Measurements from ENCODE around the gene PYDC1. TPM values are rescaled to one million over a fixed set of nuclear protein-coding genes. Genes with fewer than 3 reads are reported as not detected.

Gene PYDC1
- total and polyA plus RNA-seq, 2 experiments from 2014 or later = 1.8 TPM; not detected in 1

- no peak overlapping the region for H3K4me3 Mint-ChIP-seq
- no peaks in the 10 kb centered on the region for H3K36me3 ChIP-seq (ENCODE audit: insufficient read depth)
- H4K20me1 ChIP-seq (replicated peaks; ENCODE audit: insufficient read depth) = no peaks in the 10 kb centered on the region
- H3K4me1 Mint-ChIP-seq = peaks cover 3% of the 10 kb centered on the region; the same call in 1 of the 3 replicates
- peaks cover 15% of the 10 kb centered on the region for H3K27me3 Mint-ChIP-seq (ENCODE audit: insufficient read depth, low read depth, poor library complexity)
- no peaks in the 10 kb centered on the region for H3K9me2 ChIP-seq (ENCODE audit: insufficient read depth)
- H3K27me3 ChIP-seq (ENCODE audit: insufficient read depth) = no peaks in the 10 kb centered on the region
- DNase-seq (ENCODE audit: low spot score) (no peak), ATAC-seq (no peak)
- H3K4me3 ChIP-seq = no peak overlapping the region
- H3K79me2 ChIP-seq (replicated peaks; ENCODE audit: insufficient read depth) = no peaks in the 10 kb centered on the region
- peaks cover 14% of the 10 kb centered on the region for H3K36me3 Mint-ChIP-seq (ENCODE audit: low read depth)
- H3K4me2 ChIP-seq = no peak overlapping the region
- H3K27ac Mint-ChIP-seq = no peak overlapping the region
- no peak overlapping the region for H3K27ac ChIP-seq (ENCODE audit: low read depth)
- no peak overlapping the region for H2AFZ ChIP-seq
- H3K9me3 Mint-ChIP-seq = peaks cover 31% of the 10 kb centered on the region
- no peaks in the 10 kb centered on the region for H3F3A ChIP-seq (replicated peaks; ENCODE audit: low read depth)
- TF ChIP-seq REST (IDR thresholded peaks at IDR 0.05; ENCODE audit: unreplicated experiment) (no peak), CREB1 (CRISPR knock-in tag; IDR thresholded peaks at IDR 0.05; ENCODE audit: low read depth) (no peak), ZNF331 (CRISPR knock-in tag; IDR thresholded peaks at IDR 0.05; ENCODE audit: low read depth) (no peak), STAT1 (IDR thresholded peaks at IDR 0.05; ENCODE audit: unreplicated experiment) (no peak), NANOG (IDR thresholded peaks at IDR 0.05; ENCODE audit: borderline replicate concordance) (no peak), CTCF (conservative IDR thresholded peaks at IDR 0.05; ENCODE audit: low read depth in 2 of 2) (no peak)
- no peaks in the 10 kb centered on the region for H3K4me1 ChIP-seq (ENCODE audit: insufficient read depth)
Measured at GRCh38 chr16:31229501-31229900, 12.6 kb upstream of the PYDC1 start.

GRCh38 chr16:31228206-31228605 lies 11.3 kb upstream of the PYDC1 start:
- no peak overlapping the region for H3K27ac Mint-ChIP-seq
- no peaks in the 10 kb centered on the region for H3K36me3 ChIP-seq (ENCODE audit: insufficient read depth)
- H3K79me2 ChIP-seq (replicated peaks; ENCODE audit: insufficient read depth) = no peaks in the 10 kb centered on the region
- no peak overlapping the region for H2AFZ ChIP-seq
- H3K4me1 Mint-ChIP-seq = peaks cover 3% of the 10 kb centered on the region; the same call in 1 of the 3 replicates
- no peak overlapping the region for H3K4me3 Mint-ChIP-seq
- no peak overlapping the region for H3K27ac ChIP-seq (ENCODE audit: low read depth)
- peaks cover 6% of the 10 kb centered on the region for H3K36me3 Mint-ChIP-seq (ENCODE audit: low read depth)
- no peaks in the 10 kb centered on the region for H3K9me2 ChIP-seq (ENCODE audit: insufficient read depth)
- H3K4me1 ChIP-seq (ENCODE audit: insufficient read depth) = no peaks in the 10 kb centered on the region
- H3F3A ChIP-seq (replicated peaks; ENCODE audit: low read depth) = no peaks in the 10 kb centered on the region
- H3K4me3 ChIP-seq = no peak overlapping the region
- no peaks in the 10 kb centered on the region for H3K27me3 ChIP-seq (ENCODE audit: insufficient read depth)
- no peak overlapping the region for H3K4me2 ChIP-seq
- no peaks in the 10 kb centered on the region for H4K20me1 ChIP-seq (replicated peaks; ENCODE audit: insufficient read depth)
- H3K9me3 Mint-ChIP-seq = peaks cover 21% of the 10 kb centered on the region
- peaks cover 15% of the 10 kb centered on the region for H3K27me3 Mint-ChIP-seq (ENCODE audit: insufficient read depth, low read depth, poor library complexity)
- no peak for ATAC-seq
- DNase-seq (ENCODE audit: low spot score) = no peak
- no peak for TF ChIP-seq EZH2 (IDR thresholded peaks at IDR 0.05; ENCODE audit: low read depth, unreplicated experiment)
- no peak for TF ChIP-seq EZH2phosphoT487 (IDR thresholded peaks at IDR 0.05; ENCODE audit: unreplicated experiment)
- TF ChIP-seq POLR2AphosphoS5 (IDR thresholded peaks at IDR 0.05; ENCODE audit: low read depth) = no peak
- no peak for TF ChIP-seq ZNF114 (CRISPR knock-in tag; IDR thresholded peaks at IDR 0.05)
- no peak for TF ChIP-seq JUNB (IDR thresholded peaks at IDR 0.05; ENCODE audit: unreplicated experiment)
- no peak for TF ChIP-seq ZNF331 (CRISPR knock-in tag; IDR thresholded peaks at IDR 0.05; ENCODE audit: low read depth)
- TF ChIP-seq ETS1 (IDR thresholded peaks at IDR 0.05) = no peak
- no peak for TF ChIP-seq STAT1 (IDR thresholded peaks at IDR 0.05; ENCODE audit: unreplicated experiment)
- TF ChIP-seq REST (IDR thresholded peaks at IDR 0.05; ENCODE audit: unreplicated experiment) = no peak
- no peak for TF ChIP-seq NANOG (IDR thresholded peaks at IDR 0.05; ENCODE audit: borderline replicate concordance)
